Neural cell (in vitro differentiated cells): Measurements from ENCODE around the gene LINGO4. TPM values are rescaled to one million over a fixed set of nuclear protein-coding genes. Genes with fewer than 3 reads are reported as not detected.

Source experiments
- H2AFZ ChIP-seq: fragments of 200-600, 300-800 bp; sonication (generic), shearing (Covaris generic); 2 replicates; pipeline ENCODE4 v1.6.0; 2014; ENCODE audit warnings: low read depth, mild to moderate bottlenecking, antibody characterized with exemption, low read length, moderate library complexity
- H3F3A ChIP-seq: fragments of 200-600 bp; shearing (Covaris generic); 2 replicates; pipeline ENCODE4 v1.6.1; 2016; ENCODE audit warnings: mild to moderate bottlenecking, moderate library complexity, mixed read lengths, antibody characterized with exemption, low read length; ENCODE audit not compliant: insufficient read depth, poor library complexity, severe bottlenecking
- H3K27ac ChIP-seq: fragments of 200-600, 300-800 bp; sonication (generic), shearing (Covaris generic); 2 replicates; pipeline ENCODE4 v1.5.1; 2014; ENCODE audit warnings: mild to moderate bottlenecking, low read length, moderate library complexity
- H3K27me3 ChIP-seq: fragments of 300-800, 200-600 bp; sonication (generic), shearing (Covaris generic); 2 replicates; pipeline ENCODE4 v1.6.0; 2014; ENCODE audit warnings: mild to moderate bottlenecking, low read depth, low read length, moderate library complexity; ENCODE audit not compliant: insufficient read depth
- H3K36me3 ChIP-seq: fragments of 300-800, 200-600 bp; sonication (generic), shearing (Covaris generic); 2 replicates; pipeline ENCODE4 v1.5.1; 2014; ENCODE audit warnings: mild to moderate bottlenecking, antibody characterized with exemption, low read length, moderate library complexity; ENCODE audit not compliant: insufficient read depth
- H3K4me2 ChIP-seq: fragments of 300-800, 200-600 bp; sonication (generic), shearing (Covaris generic); 2 replicates; pipeline ENCODE4 v1.6.0; 2014; ENCODE audit warnings: mild to moderate bottlenecking, low read length
- H3K4me3 ChIP-seq: fragments of 300-800, 200-600 bp; sonication (generic), shearing (Covaris generic); 2 replicates; pipeline ENCODE4 v1.5.1; 2014; ENCODE audit warnings: mild to moderate bottlenecking, low read length, moderate library complexity
- H3K79me2 ChIP-seq: fragments of 200-600 bp; shearing (Covaris generic); replicated peaks from 2 replicates; pipeline ENCODE4 v1.6.0; 2014; ENCODE audit warnings: mild to moderate bottlenecking, low read length, moderate library complexity; ENCODE audit not compliant: insufficient read depth
- H3K9ac ChIP-seq: fragments of 300-800, 200-600 bp; sonication (generic), shearing (Covaris generic); 2 replicates; pipeline ENCODE4 v1.6.1; 2016; ENCODE audit warnings: mild to moderate bottlenecking, low read length, mixed read lengths
- H3K9me2 ChIP-seq: fragments of 200-600 bp; shearing (Covaris generic); 2 replicates; pipeline ENCODE4 v1.6.1; 2016; ENCODE audit warnings: mild to moderate bottlenecking, low read length, mixed read lengths; ENCODE audit not compliant: insufficient read depth
- H3K9me3 ChIP-seq: fragments of 200-600, 300-800 bp; sonication (generic), shearing (Covaris generic); 2 replicates; pipeline ENCODE4 v1.6.1; 2016; ENCODE audit warnings: mild to moderate bottlenecking, mixed run types, low read length, moderate library complexity, mixed read lengths
- H4K20me1 ChIP-seq: fragments of 200-600 bp; shearing (Covaris generic); 2 replicates; pipeline ENCODE4 v1.6.1; 2016; ENCODE audit warnings: mild to moderate bottlenecking, mixed run types; ENCODE audit not compliant: insufficient read depth
- CTCF ChIP-seq: fragments of 450-650 bp; IDR thresholded peaks from 2 replicates; pipeline ENCODE4 v1.5.1; 2014; ENCODE audit warnings: antibody characterized with exemption, mild to moderate bottlenecking, moderate library complexity; ENCODE audit not compliant: poor library complexity, severe bottlenecking
- EP300 ChIP-seq: fragments of 450-650 bp; conservative IDR thresholded peaks from 2 replicates; pipeline ENCODE4 v1.6.1; 2014; ENCODE audit warnings: antibody characterized with exemption, mild to moderate bottlenecking, moderate library complexity; ENCODE audit not compliant: poor library complexity, severe bottlenecking
- EZH2 ChIP-seq: fragments of 200-600, 300-800 bp; shearing (Covaris generic), sonication (generic); IDR thresholded peaks from 2 replicates; pipeline ENCODE4 v1.6.1; 2014; ENCODE audit warnings: antibody characterized with exemption, low read length, borderline replicate concordance, mild to moderate bottlenecking; ENCODE audit not compliant: insufficient read depth, poor library complexity, severe bottlenecking
- MXI1 ChIP-seq: fragments of 450-650 bp; conservative IDR thresholded peaks from 2 replicates; pipeline ENCODE4 v1.6.1; 2014; ENCODE audit warnings: antibody characterized with exemption, mild to moderate bottlenecking; ENCODE audit not compliant: poor library complexity, severe bottlenecking
- POLR2AphosphoS5 ChIP-seq: IDR thresholded peaks from 2 replicates; pipeline ENCODE4 v1.6.1; 2012
- RAD21 ChIP-seq: fragments of 450-650 bp; conservative IDR thresholded peaks from 2 replicates; pipeline ENCODE4 v1.6.1; 2014; ENCODE audit warnings: antibody characterized with exemption, mild to moderate bottlenecking, moderate library complexity
- REST ChIP-seq: IDR thresholded peaks from 2 replicates; pipeline ENCODE4 v1.6.1; 2012; ENCODE audit warnings: borderline replicate concordance
- SMC3 ChIP-seq: fragments of 450-650 bp; conservative IDR thresholded peaks from 2 replicates; pipeline ENCODE4 v1.6.1; 2014; ENCODE audit warnings: antibody characterized with exemption, mild to moderate bottlenecking, moderate library complexity; ENCODE audit not compliant: poor library complexity
- TAF1 ChIP-seq: IDR thresholded peaks from 2 replicates; pipeline ENCODE4 v1.6.1; 2012; ENCODE audit warnings: low read depth
- polyA plus RNA-seq: library from polyadenylated mRNA; depleted of rRNA; stranded (reverse); fragments of >200 nt; gene quantifications from 2 replicates; pipeline ENCODE4 v1.2.3, GENCODE V29; 2014

Gene LINGO4
- polyA plus RNA-seq, 1 donor from 2014 or later = not detected

- Histone ChIP-seq H4K20me1 (no peaks in the 10 kb centered on the region), H3K27ac (no peak overlapping the region), H3K27me3 (no peaks in the 10 kb centered on the region), H3K79me2 (no peaks in the 10 kb centered on the region), H3K4me2 (no peak overlapping the region), H2AFZ (no peak overlapping the region), H3F3A (no peaks in the 10 kb centered on the region), H3K9me3 (no peaks in the 10 kb centered on the region), H3K4me3 (no peak overlapping the region), H3K36me3 (no peaks in the 10 kb centered on the region), H3K9me2 (no peaks in the 10 kb centered on the region), H3K9ac (no peak overlapping the region)
- no peak for TF ChIP-seq CTCF
- TF ChIP-seq EZH2 = no peak
- no peak for TF ChIP-seq REST
- no peak for TF ChIP-seq RAD21
- TF ChIP-seq POLR2AphosphoS5 = no peak
- TF ChIP-seq EP300 = no peak
- TF ChIP-seq TAF1 = no peak
- TF ChIP-seq SMC3 = no peak
- no peak for TF ChIP-seq MXI1
These were observed 4.4 kb downstream of the LINGO4 start for GRCh38 chr1:151800830-151801229.

GRCh38 chr1:151799179-151800022 is 5.8 kb downstream of the LINGO4 start:
- peak overlapping the region; percentile 50 for H3K9ac ChIP-seq

More at GRCh38 chr1:151799179-151800022, 5.8 kb downstream of the LINGO4 start:
- no peaks in the 10 kb centered on the region for H3F3A ChIP-seq
- no peaks in the 10 kb centered on the region for H3K9me2 ChIP-seq
- H3K79me2 ChIP-seq = no peaks in the 10 kb centered on the region
- H2AFZ ChIP-seq = no peak overlapping the region
- H3K4me2 ChIP-seq = no peak overlapping the region
- peak overlapping the region; percentile 50 for H3K4me3 ChIP-seq
- no peak for TF ChIP-seq SMC3
- TF ChIP-seq RAD21 = no peak
- no peak for TF ChIP-seq REST
- peak; percentile 53 for TF ChIP-seq POLR2AphosphoS5
- H3K27ac ChIP-seq = peak overlapping the region; percentile 61
- H3K9me3 ChIP-seq = no peaks in the 10 kb centered on the region
- no peaks in the 10 kb centered on the region for H3K27me3 ChIP-seq
- H3K36me3 ChIP-seq = no peaks in the 10 kb centered on the region
- H4K20me1 ChIP-seq = no peaks in the 10 kb centered on the region
